Activated CD8-positive, alpha-beta memory T cell treated with anti-CD3 and anti-CD28 coated beads, Interleukin-2, amount 10 ng/mL, durations not matched to agents 7 days and 5 days (primary cell): ENCODE results near the gene SLC22A4. TPM values are rescaled to one million over a fixed set of nuclear protein-coding genes. Genes with fewer than 3 reads are reported as not detected.

ENCODE experiments used
- ATAC-seq: fragments of 150-1000 bp; cut with Tn5 transposase; one replicate; pipeline ENCODE4 v1.10.0; 2021; ENCODE audit warnings: moderate library complexity
- CTCF ChIA-PET: fragments of 350-600 bp; sonication (Branson Sonifier 250); formaldehyde crosslinking; loops from one replicate; lab custom pipeline; 2021; ENCODE audit warnings: antibody characterized with exemption; lab: Charles Lee
- DNase-seq: peaks from one replicate; pipeline ENCODE4 v3.0.0-alpha.2; 2020
- H3K27ac Mint-ChIP-seq: one replicate; pipeline ENCODE4 v1.8.0; 2021; ENCODE audit warnings: mild to moderate bottlenecking, mixed read lengths
- H3K27me3 Mint-ChIP-seq: one replicate; pipeline ENCODE4 v1.8.0; 2021; ENCODE audit warnings: mixed read lengths
- H3K36me3 Mint-ChIP-seq: one replicate; pipeline ENCODE4 v1.8.0; 2021; ENCODE audit warnings: mild to moderate bottlenecking, mixed read lengths
- H3K4me1 Mint-ChIP-seq: one replicate; pipeline ENCODE4 v1.8.0; 2021; ENCODE audit warnings: mixed read lengths
- H3K4me3 Mint-ChIP-seq: one replicate; pipeline ENCODE4 v1.8.0; 2021; ENCODE audit warnings: mild to moderate bottlenecking, moderate library complexity, mixed read lengths
- H3K9me3 Mint-ChIP-seq: one replicate; pipeline ENCODE4 v1.8.0; 2022; ENCODE audit warnings: low read depth, mixed read lengths
- total RNA-seq, 2 experiments: library from RNA; stranded (reverse); gene quantifications; one replicate each; pipeline ENCODE4 v1.2.3, GENCODE V29; 2021

SLC22A4 gene
- total RNA-seq, 2 experiments from 2014 or later: 0.32 to 0.75 TPM

DNA sequence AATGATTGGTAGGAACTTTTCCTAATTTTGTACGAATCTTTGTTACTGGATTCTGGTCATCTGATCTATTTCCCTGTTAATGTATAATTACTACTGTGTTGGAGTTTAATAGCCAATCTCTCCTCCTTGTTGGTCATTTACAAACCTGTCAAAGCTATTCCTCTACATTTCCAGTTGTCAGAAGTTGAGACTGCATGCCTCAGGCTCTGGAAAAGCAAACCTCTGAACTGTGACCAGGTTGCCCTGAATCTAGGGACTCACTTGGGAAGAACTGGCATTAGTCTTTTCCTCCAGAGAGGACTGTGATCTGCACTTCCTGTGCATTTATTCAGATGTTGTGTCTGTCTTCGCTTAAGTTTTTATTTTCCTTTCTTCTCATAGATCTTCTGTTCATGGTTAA is 20.6 kb upstream of the SLC22A4 start:
- Mint-ChIP-seq H3K27ac (no peak overlapping the region), H3K27me3 (peaks cover 8% of the 10 kb centered on the region), H3K9me3 (no peaks in the 10 kb centered on the region), H3K4me1 (peaks cover 5% of the 10 kb centered on the region), H3K4me3 (no peak overlapping the region), H3K36me3 (no peaks in the 10 kb centered on the region)
- CTCF ChIA-PET: interaction anchor here (1.4 to 2.7 kb wide), 5 partner anchors 20 to 227 kb away, joined by 5 to 16 read pairs (median 9); partner anchors contain the start of genes SLC22A4 and SLC22A5
- no peak for DNase-seq
- ATAC-seq: no peak

GRCh38 chr5:132274050-132274792 is 20.0 kb upstream of the SLC22A4 start:
- CTCF ChIA-PET: interaction anchor here (2.3 kb wide), 1 partner anchor 20 kb away, joined by 11 read pairs; the partner anchor contains the start of gene SLC22A4
- Mint-ChIP-seq H3K36me3 (no peaks in the 10 kb centered on the region), H3K4me1 (peaks cover 5% of the 10 kb centered on the region), H3K9me3 (no peaks in the 10 kb centered on the region), H3K4me3 (no peak overlapping the region), H3K27ac (no peak overlapping the region), H3K27me3 (peaks cover 8% of the 10 kb centered on the region)
- no peak for ATAC-seq
- DNase-seq: no peak

- Mint-ChIP-seq H3K4me3 (no peak overlapping the region), H3K4me1 (peaks cover 5% of the 10 kb centered on the region), H3K9me3 (no peaks in the 10 kb centered on the region), H3K27ac (no peak overlapping the region), H3K36me3 (no peaks in the 10 kb centered on the region), H3K27me3 (peaks cover 14% of the 10 kb centered on the region)
- ATAC-seq (no peak), DNase-seq (no peak)
- CTCF ChIA-PET: interaction anchor here (2.3 kb wide), 1 partner anchor 18 kb away, joined by 11 read pairs; the partner anchor contains the start of gene SLC22A4
Measured at GRCh38 chr5:132275367-132276220, 18.6 kb upstream of the SLC22A4 start.

GRCh38 chr5:132277256-132277655 is 16.9 kb upstream of the SLC22A4 start:
- ATAC-seq: no peak

GRCh38 chr5:132277971-132278853 is 16.0 kb upstream of the SLC22A4 start:
- ATAC-seq: no peak
- Mint-ChIP-seq H3K27ac (no peak overlapping the region), H3K27me3 (peaks cover 15% of the 10 kb centered on the region), H3K4me3 (no peak overlapping the region), H3K9me3 (no peaks in the 10 kb centered on the region), H3K4me1 (no peaks in the 10 kb centered on the region), H3K36me3 (no peaks in the 10 kb centered on the region)
- CTCF ChIA-PET: no interaction called here
- DNase-seq: no peak

More at GRCh38 chr5:132277256-132277655, 16.9 kb upstream of the SLC22A4 start:
- Mint-ChIP-seq H3K4me1 (peaks cover 2% of the 10 kb centered on the region), H3K4me3 (no peak overlapping the region), H3K36me3 (no peaks in the 10 kb centered on the region), H3K27ac (no peak overlapping the region), H3K27me3 (peaks cover 18% of the 10 kb centered on the region), H3K9me3 (no peaks in the 10 kb centered on the region)
- no peak for DNase-seq
- CTCF ChIA-PET: no interaction called here

- Mint-ChIP-seq H3K36me3 (no peaks in the 10 kb centered on the region), H3K27me3 (peaks cover 10% of the 10 kb centered on the region), H3K4me3 (no peak overlapping the region), H3K4me1 (no peaks in the 10 kb centered on the region), H3K9me3 (no peaks in the 10 kb centered on the region), H3K27ac (no peak overlapping the region)
- no peak for DNase-seq
- CTCF ChIA-PET: interaction anchor here (0.6 to 3.8 kb wide), 4 partner anchors 8 to 221 kb away, joined by 3 to 11 read pairs (median 8); partner anchors contain the start of gene SLC22A4
- ATAC-seq: no peak
Measured at GRCh38 chr5:132279801-132280200, 14.4 kb upstream of the SLC22A4 start.

GRCh38 chr5:132280371-132281240 is 13.6 kb upstream of the SLC22A4 start:
- no peak overlapping the region for H3K27ac Mint-ChIP-seq
- peaks cover 10% of the 10 kb centered on the region for H3K27me3 Mint-ChIP-seq
- ATAC-seq: no peak

GRCh38 chr5:132281856-132282614 is 12.2 kb upstream of the SLC22A4 start:
- H3K27me3 Mint-ChIP-seq: peaks cover 10% of the 10 kb centered on the region
- H3K27ac Mint-ChIP-seq: no peak overlapping the region
- no peaks in the 10 kb centered on the region for H3K4me1 Mint-ChIP-seq
- H3K9me3 Mint-ChIP-seq: no peaks in the 10 kb centered on the region
- DNase-seq: peak; percentile 31
- H3K4me3 Mint-ChIP-seq: no peak overlapping the region
- no peaks in the 10 kb centered on the region for H3K36me3 Mint-ChIP-seq
- CTCF ChIA-PET: interaction anchor here (1.4 to 3.8 kb wide), 4 partner anchors 10 to 21 kb away, joined by 4 to 11 read pairs (median 8); partner anchors contain the start of gene SLC22A4
- ATAC-seq: no peak

More at GRCh38 chr5:132280371-132281240, 13.6 kb upstream of the SLC22A4 start:
- Mint-ChIP-seq H3K36me3 (no peaks in the 10 kb centered on the region), H3K4me3 (no peak overlapping the region), H3K4me1 (no peaks in the 10 kb centered on the region), H3K9me3 (no peaks in the 10 kb centered on the region)
- no peak for DNase-seq
- CTCF ChIA-PET: interaction anchor here (1.1 to 3.8 kb wide), 5 partner anchors 8 to 30 kb away, joined by 3 to 11 read pairs (median 4); partner anchors contain the start of gene SLC22A4

DNA sequence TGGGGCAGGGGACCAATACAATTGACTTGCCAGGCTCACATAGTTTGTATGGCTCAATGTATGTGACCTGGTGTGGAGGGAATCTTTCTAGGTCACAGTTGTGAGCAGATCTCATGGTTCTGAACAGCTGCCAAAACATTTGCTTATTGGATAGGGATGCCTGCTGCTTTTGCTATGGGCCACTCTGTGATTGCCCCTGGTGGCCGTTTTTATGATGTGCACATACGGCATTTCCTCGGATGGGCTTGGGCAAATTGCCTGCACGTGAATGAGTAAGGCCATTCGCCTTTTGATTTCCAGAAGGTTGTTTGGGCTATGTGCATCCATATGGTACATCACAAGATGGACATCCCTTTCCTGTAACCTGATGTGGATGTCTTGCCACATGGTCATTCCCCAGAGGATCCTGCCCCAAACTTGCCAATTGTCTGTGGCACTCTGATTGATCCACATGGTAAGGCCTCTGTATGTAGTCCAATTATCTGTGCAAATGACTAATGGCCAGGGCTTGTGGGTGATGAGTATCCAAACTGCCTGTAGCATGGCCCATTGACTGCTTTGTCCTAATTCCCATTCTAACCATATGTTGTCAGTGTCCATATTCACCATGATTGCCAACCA is 10.7 kb upstream of the SLC22A4 start:
- H3K27ac Mint-ChIP-seq: no peak overlapping the region
- DNase-seq (peak; percentile 34), ATAC-seq (no peak)
- H3K27me3 Mint-ChIP-seq: peaks cover 10% of the 10 kb centered on the region
- no peaks in the 10 kb centered on the region for H3K4me1 Mint-ChIP-seq
- no peaks in the 10 kb centered on the region for H3K9me3 Mint-ChIP-seq
- CTCF ChIA-PET: interaction anchor here (0.8 kb wide), 1 partner anchor 10 kb away, joined by 4 read pairs; the partner anchor contains the start of gene SLC22A4
- no peaks in the 10 kb centered on the region for H3K36me3 Mint-ChIP-seq
- no peak overlapping the region for H3K4me3 Mint-ChIP-seq

DNA sequence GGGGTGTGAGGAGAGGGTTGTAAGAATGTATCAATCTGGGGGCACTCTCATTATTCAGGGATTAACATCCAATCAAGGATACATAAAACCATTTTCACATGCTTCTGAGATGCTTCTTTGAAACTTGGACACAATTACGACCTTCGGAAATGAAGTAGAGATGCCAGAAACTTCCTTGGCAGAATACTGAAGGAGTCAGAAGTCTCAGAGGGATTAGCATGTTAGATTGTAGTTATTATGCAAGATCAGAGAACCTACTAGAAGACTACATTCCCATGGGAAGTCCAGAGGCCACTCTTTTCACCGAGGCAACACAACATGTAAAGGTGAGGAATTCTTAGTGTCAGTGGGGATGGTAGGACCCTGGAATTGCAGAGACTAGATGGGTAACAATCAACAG is 5.1 kb upstream of the SLC22A4 start:
- H3K27me3 Mint-ChIP-seq: no peaks in the 10 kb centered on the region
- H3K4me3 Mint-ChIP-seq: no peak overlapping the region
- H3K27ac Mint-ChIP-seq: no peak overlapping the region
- no peak for ATAC-seq
- peaks cover 4% of the 10 kb centered on the region for H3K4me1 Mint-ChIP-seq
- CTCF ChIA-PET: interaction anchor here (1.2 kb wide), 1 partner anchor 17 kb away, joined by 4 read pairs; no protein-coding TSS in a partner anchor
- DNase-seq: no peak
- no peaks in the 10 kb centered on the region for H3K36me3 Mint-ChIP-seq
- H3K9me3 Mint-ChIP-seq: no peaks in the 10 kb centered on the region

DNA sequence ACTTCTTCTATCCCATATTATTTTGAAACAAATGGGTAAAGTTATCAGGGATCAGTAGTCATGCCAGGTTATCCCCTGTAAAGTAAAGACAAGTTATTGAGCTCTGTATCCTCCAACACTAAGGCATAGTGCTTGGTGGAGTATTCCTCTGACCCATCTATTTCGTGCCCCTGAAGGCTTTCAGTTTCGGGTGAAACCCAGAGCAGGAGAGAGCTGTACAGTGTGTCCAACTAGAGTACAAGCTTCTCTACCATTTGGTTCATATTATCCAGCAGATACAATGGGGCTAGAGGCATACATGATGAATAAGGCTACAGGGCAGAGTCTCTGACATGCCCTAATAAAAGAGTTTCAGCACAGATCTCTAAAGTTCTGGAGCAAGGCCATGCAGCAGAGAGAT is 3.2 kb upstream of the SLC22A4 start:
- no peak for ATAC-seq
- DNase-seq: no peak
- Mint-ChIP-seq H3K27me3 (no peaks in the 10 kb centered on the region), H3K4me3 (no peak overlapping the region), H3K27ac (no peak overlapping the region), H3K36me3 (no peaks in the 10 kb centered on the region), H3K9me3 (no peaks in the 10 kb centered on the region), H3K4me1 (peaks cover 19% of the 10 kb centered on the region)
- CTCF ChIA-PET: interaction anchor here (0.8 to 1.6 kb wide), 4 partner anchors 10 to 53 kb away, joined by 3 to 6 read pairs (median 4); no protein-coding TSS in a partner anchor
